K562 (cell line): ENCODE results near the gene PKDREJ. TPM values are rescaled to one million over a fixed set of nuclear protein-coding genes. Genes with fewer than 3 reads are reported as not detected.

Source experiments
- GABPA ChIP-seq: fragments of 200-800 bp; sonication (Bioruptor generic); conservative IDR thresholded peaks from 2 replicates; pipeline ENCODE4 v1.6.1; 2016; ENCODE audit warnings: low read depth, missing genetic modification characterization, missing compliant biosample characterization
- MCM3 ChIP-seq: fragments of 450-650 bp; IDR thresholded peaks from 2 replicates; pipeline ENCODE4 v1.6.1; 2016
- MED1 ChIP-seq: sonication (generic); formaldehyde crosslinking; IDR thresholded peaks from 2 replicates; pipeline ENCODE4 v1.8.1; 2023; ENCODE audit warnings: missing genetic modification reagents, borderline replicate concordance
- NFIC ChIP-seq: fragments of 450-650 bp; IDR thresholded peaks from 2 replicates; pipeline ENCODE4 v1.6.1; 2017; ENCODE audit warnings: mild to moderate bottlenecking, inconsistent platforms
- NONO ChIP-seq, 2 experiments: fragments of 200-400 bp in 1 of 2; fragments of 450-650 bp in 1 of 2; formaldehyde crosslinking in 1 of 2; IDR thresholded peaks; 2 replicates each; pipeline ENCODE4 v1.6.1; 2017; ENCODE audit warnings: low read depth in 2 of 2, mild to moderate bottlenecking in 2 of 2, moderate library complexity in 2 of 2, low read length in 1 of 2
- NRF1 ChIP-seq, 2 experiments: fragments of 450-650 bp; IDR thresholded peaks in 1 of 2; conservative IDR thresholded peaks in 1 of 2; 2 replicates each; pipeline ENCODE4 v1.6.1; 2014; ENCODE audit warnings: mild to moderate bottlenecking in 2 of 2
- PHF8 ChIP-seq: fragments of 200-600 bp; sonication (generic); IDR thresholded peaks from 2 replicates; pipeline ENCODE4 v1.6.1; 2012; ENCODE audit warnings: mixed run types, mild to moderate bottlenecking, inconsistent platforms, low read length, moderate library complexity, borderline replicate concordance
- POLR2A ChIP-seq: fragments of 450-650 bp; conservative IDR thresholded peaks from 2 replicates; pipeline ENCODE4 v1.6.1; 2016
- POLR2B ChIP-seq: fragments of 450-650 bp; IDR thresholded peaks from 2 replicates; pipeline ENCODE4 v1.6.1; 2018; ENCODE audit warnings: low read depth; ENCODE audit not compliant: partially characterized antibody
- POLR2G ChIP-seq: fragments of 200-400 bp; formaldehyde crosslinking; IDR thresholded peaks from 2 replicates; pipeline ENCODE4 v1.6.1; 2017; ENCODE audit warnings: low read depth, mild to moderate bottlenecking, antibody characterized with exemption, low read length, moderate library complexity
- PTBP1 ChIP-seq: fragments of 200-400 bp; formaldehyde crosslinking; IDR thresholded peaks from 2 replicates; pipeline ENCODE4 v1.6.1; 2017; ENCODE audit warnings: low read depth, low read length
- RNF2 ChIP-seq: sonication (generic); IDR thresholded peaks from 2 replicates; pipeline ENCODE4 v1.6.1; 2016
- SRSF9 ChIP-seq: fragments of 200-400 bp; formaldehyde crosslinking; IDR thresholded peaks from 2 replicates; pipeline ENCODE4 v1.6.1; 2017; ENCODE audit warnings: low read depth, low read length, borderline replicate concordance
- TEAD1 ChIP-seq, 2 experiments: fragments of 450-650 bp in 1 of 2; sonication (generic) in 1 of 2; formaldehyde crosslinking; IDR thresholded peaks; 2 replicates each; pipeline versions ENCODE4 v1.4.0 to v1.8.0; 2020 to 2022; ENCODE audit warnings: mild to moderate bottlenecking in 2 of 2, missing genetic modification reagents in 1 of 2
- TGIF2 ChIP-seq: sonication (generic); formaldehyde crosslinking; IDR thresholded peaks from 2 replicates; pipeline ENCODE4 v1.8.1; 2022; ENCODE audit warnings: mild to moderate bottlenecking, missing genetic modification reagents, moderate library complexity
- XRCC4 ChIP-seq: IDR thresholded peaks from one replicate; pipeline ENCODE4 v1.6.1; 2011; ENCODE audit not compliant: insufficient read depth, insufficient read length; ENCODE audit errors: extremely low read depth
- ZBTB7A ChIP-seq: IDR thresholded peaks from 2 replicates; pipeline ENCODE4 v1.6.1; 2011; ENCODE audit warnings: low read depth, mild to moderate bottlenecking, low read length, moderate library complexity, borderline replicate concordance; ENCODE audit not compliant: control insufficient read depth
- ZNF445 ChIP-seq: fragments of 250-450 bp; sonication (Bioruptor Pico); IDR thresholded peaks from 2 replicates; pipeline ENCODE4 v1.4.0; 2020; ENCODE audit warnings: low read depth, mild to moderate bottlenecking, moderate library complexity
- polyA plus RNA-seq, 8 experiments: library from polyadenylated mRNA; depleted of rRNA in 4 of 8; stranded (reverse) in 5 of 8; unstranded in 3 of 8; fragments of >200 nt; fragmentation: Nextera tagmentation in 2 of 8; fragmentation: Illumina TruSeq in 1 of 8; extraction: Ambion mirVana in 2 of 8; extraction: Trizol in 1 of 8; gene quantifications; 2 replicates each; pipeline versions ENCODE4 v1.2.1 to v1.2.3, GENCODE V29; 2011 to 2014; ENCODE audit warnings: inconsistent platforms in 1 of 8, missing spikeins in 1 of 8
- total RNA-seq, 7 experiments: library from RNA; depleted of rRNA in 6 of 7; stranded (reverse); fragments of >200 nt in 6 of 7; fragmentation: Illumina TruSeq in 2 of 7; extraction: Trizol in 2 of 7; gene quantifications; 2 replicates each; pipeline versions ENCODE4 v1.2.1 to v1.2.3, GENCODE V29; 2011 to 2021; ENCODE audit warnings: low replicate concordance in 1 of 7
- TF ChIP-seq, protein P1 (sequence below), 2 experiments: fragments of 450-650 bp; IDR thresholded peaks; 2 replicates each; pipeline ENCODE4 v1.6.1; 2016
- TF ChIP-seq, protein P2 (sequence below): sonication (generic); formaldehyde crosslinking; IDR thresholded peaks from 2 replicates; pipeline ENCODE4 v1.5.0; 2020; ENCODE audit warnings: missing genetic modification reagents
- TF ChIP-seq, protein P3 (sequence below), 2 experiments: fragments of 200-800 bp in 1 of 2; sonication (Bioruptor generic) in 1 of 2; sonication (generic) in 1 of 2; formaldehyde crosslinking in 1 of 2; IDR thresholded peaks in 1 of 2; conservative IDR thresholded peaks in 1 of 2; 2 replicates each; pipeline versions ENCODE4 v1.5.0 to v1.6.1; 2016 to 2020; ENCODE audit warnings: missing compliant biosample characterization in 1 of 2, missing genetic modification characterization in 1 of 2, missing genetic modification reagents in 1 of 2
- TF ChIP-seq, protein P4 (sequence below): fragments of 250-450 bp; sonication (Bioruptor Pico); IDR thresholded peaks from 2 replicates; pipeline ENCODE4 v1.5.0; 2020; ENCODE audit warnings: mild to moderate bottlenecking

PKDREJ gene
- total and polyA plus RNA-seq, 9 of the 15 experiments (the other 6 are each of a cell fraction or from before 2014, with no cell fraction given) = 0.03 TPM; not detected in 8

DNA sequence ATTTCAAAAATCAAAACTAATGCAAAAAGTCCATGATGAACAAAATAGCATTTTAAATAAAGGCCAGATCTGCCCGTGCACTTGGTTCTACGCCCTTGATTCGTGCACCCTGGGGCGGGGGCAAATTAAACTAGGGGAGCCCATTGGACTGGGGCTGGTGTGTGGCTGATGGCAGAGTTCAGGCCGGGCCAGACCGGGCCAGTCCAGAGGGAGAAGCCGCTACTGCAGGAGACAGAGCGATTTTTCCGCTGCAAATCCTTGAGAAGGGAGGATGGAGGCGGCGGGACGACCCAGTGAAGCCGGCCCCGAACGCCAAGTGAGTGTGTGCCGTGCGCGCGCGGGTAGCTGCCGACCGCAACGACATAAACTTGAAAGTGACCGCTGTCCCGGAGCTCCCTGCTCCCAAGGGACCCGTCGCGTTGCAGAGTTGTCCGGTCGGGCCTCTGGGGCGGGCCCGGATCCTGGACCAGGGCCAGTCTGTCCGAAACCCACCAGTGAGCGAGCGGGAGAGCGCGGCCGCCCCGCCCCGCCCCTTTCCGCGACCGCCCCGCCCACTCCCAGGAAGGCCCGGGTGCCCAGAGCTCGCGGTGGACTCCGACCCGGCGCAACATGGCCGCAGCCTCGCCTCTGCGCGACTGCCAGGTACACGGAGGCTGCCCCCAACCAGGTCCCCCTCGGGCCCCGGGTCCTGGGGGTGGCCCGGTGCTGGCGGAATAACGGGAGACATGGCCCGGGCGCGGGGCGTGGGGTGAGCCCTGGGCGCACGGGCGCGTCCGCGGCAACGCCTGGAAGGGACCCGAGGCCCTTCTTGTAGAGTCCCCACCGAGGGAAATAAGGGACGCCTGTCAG lies 4.5 kb upstream of the PKDREJ start, which contains the start of gene TTC38 (continued):
- TF ChIP-seq NRF1 (conservative IDR thresholded peaks at IDR 0.05 in 1 of 2, IDR thresholded peaks at IDR 0.05 in 1 of 2) (peak in 1 of 2 experiments; percentile 65; a peak in 3 of 4 replicates), POLR2G (peak; percentile 92), POLR2A (peak; percentile 75), SRSF9 (no peak), NONO (IDR thresholded peaks at IDR 0.05; ENCODE audit: low read depth in 2 of 2, low read length in 1 of 2) (peak; percentile 19 to 31; a peak in 2 of 4 replicates), MED1 (CRISPR knock-in tag) (no peak), POLR2B (peak; percentile 68), NFIC (peak; percentile 86), MCM3 (no peak), TEAD1 (CRISPR knock-in tag; IDR thresholded peaks at IDR 0.05) (peak in 1 of 2 experiments; percentile 32; a peak in 1 of 4 replicates), TGIF2 (CRISPR knock-in tag) (no peak), RNF2 (no peak), ZNF445 (CRISPR knock-in tag) (no peak), XRCC4 (no peak), ZBTB7A (peak; percentile 34; the same call in 1 of the 2 replicates), PHF8 (peak; percentile 84; the same call in 1 of the 2 replicates), PTBP1 (no peak), GABPA (tag) (no peak)
- TF ChIP-seq, protein P1, sequence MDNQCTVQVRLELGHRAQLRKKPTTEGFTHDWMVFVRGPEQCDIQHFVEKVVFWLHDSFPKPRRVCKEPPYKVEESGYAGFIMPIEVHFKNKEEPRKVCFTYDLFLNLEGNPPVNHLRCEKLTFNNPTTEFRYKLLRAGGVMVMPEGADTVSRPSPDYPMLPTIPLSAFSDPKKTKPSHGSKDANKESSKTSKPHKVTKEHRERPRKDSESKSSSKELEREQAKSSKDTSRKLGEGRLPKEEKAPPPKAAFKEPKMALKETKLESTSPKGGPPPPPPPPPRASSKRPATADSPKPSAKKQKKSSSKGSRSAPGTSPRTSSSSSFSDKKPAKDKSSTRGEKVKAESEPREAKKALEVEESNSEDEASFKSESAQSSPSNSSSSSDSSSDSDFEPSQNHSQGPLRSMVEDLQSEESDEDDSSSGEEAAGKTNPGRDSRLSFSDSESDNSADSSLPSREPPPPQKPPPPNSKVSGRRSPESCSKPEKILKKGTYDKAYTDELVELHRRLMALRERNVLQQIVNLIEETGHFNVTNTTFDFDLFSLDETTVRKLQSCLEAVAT (IDR thresholded peaks at IDR 0.05) = 0 out of 4 replicates have a peak, but pooled peaks of 1 of the 2 experiments have one; percentile 12
- TF ChIP-seq, protein P2, sequence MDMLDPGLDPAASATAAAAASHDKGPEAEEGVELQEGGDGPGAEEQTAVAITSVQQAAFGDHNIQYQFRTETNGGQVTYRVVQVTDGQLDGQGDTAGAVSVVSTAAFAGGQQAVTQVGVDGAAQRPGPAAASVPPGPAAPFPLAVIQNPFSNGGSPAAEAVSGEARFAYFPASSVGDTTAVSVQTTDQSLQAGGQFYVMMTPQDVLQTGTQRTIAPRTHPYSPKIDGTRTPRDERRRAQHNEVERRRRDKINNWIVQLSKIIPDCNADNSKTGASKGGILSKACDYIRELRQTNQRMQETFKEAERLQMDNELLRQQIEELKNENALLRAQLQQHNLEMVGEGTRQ (CRISPR knock-in tag) = no peak
- TF ChIP-seq, protein P3, sequence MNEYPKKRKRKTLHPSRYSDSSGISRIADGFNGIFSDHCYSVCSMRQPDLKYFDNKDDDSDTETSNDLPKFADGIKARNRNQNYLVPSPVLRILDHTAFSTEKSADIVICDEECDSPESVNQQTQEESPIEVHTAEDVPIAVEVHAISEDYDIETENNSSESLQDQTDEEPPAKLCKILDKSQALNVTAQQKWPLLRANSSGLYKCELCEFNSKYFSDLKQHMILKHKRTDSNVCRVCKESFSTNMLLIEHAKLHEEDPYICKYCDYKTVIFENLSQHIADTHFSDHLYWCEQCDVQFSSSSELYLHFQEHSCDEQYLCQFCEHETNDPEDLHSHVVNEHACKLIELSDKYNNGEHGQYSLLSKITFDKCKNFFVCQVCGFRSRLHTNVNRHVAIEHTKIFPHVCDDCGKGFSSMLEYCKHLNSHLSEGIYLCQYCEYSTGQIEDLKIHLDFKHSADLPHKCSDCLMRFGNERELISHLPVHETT (CRISPR knock-in tag; conservative IDR thresholded peaks at IDR 0.05 in 1 of 2, IDR thresholded peaks at IDR 0.05 in 1 of 2) = 0 out of 4 replicates have a peak, but pooled peaks of 1 of the 2 experiments have one; percentile 22
- TF ChIP-seq, protein P4, sequence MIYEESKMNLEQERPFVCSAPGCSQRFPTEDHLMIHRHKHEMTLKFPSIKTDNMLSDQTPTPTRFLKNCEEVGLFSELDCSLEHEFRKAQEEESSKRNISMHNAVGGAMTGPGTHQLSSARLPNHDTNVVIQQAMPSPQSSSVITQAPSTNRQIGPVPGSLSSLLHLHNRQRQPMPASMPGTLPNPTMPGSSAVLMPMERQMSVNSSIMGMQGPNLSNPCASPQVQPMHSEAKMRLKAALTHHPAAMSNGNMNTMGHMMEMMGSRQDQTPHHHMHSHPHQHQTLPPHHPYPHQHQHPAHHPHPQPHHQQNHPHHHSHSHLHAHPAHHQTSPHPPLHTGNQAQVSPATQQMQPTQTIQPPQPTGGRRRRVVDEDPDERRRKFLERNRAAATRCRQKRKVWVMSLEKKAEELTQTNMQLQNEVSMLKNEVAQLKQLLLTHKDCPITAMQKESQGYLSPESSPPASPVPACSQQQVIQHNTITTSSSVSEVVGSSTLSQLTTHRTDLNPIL (CRISPR knock-in tag) = no peak
